Thymus (tissue), 11 donors: Measurements from ENCODE around the gene TOP2A. TPM values are rescaled to one million over a fixed set of nuclear protein-coding genes. Genes with fewer than 3 reads are reported as not detected.

Experiments used
- DNase-seq, 9 donors: peaks; one replicate each; pipeline ENCODE4 v3.0.0-alpha.2; 2013; ENCODE audit warnings: low spot score in 9 of 9, low read depth in 6 of 9, missing footprints in 1 of 9
- H3K27ac ChIP-seq, 2 donors: one replicate each; pipeline ENCODE4 v1.5.1; 2013; ENCODE audit warnings: control low read depth in 1 of 2, low read depth in 1 of 2, low read length in 1 of 2, mild to moderate bottlenecking in 1 of 2, moderate library complexity in 1 of 2
- H3K27me3 ChIP-seq, 2 donors: one replicate each; pipeline ENCODE4 v1.5.1; 2013; ENCODE audit warnings: low read length in 1 of 2; ENCODE audit not compliant: control insufficient read depth in 2 of 2, insufficient read depth in 1 of 2
- H3K36me3 ChIP-seq, 2 donors: one replicate each; pipeline ENCODE4 v1.5.1; 2013; ENCODE audit warnings: low read length in 1 of 2, mild to moderate bottlenecking in 1 of 2, moderate library complexity in 1 of 2; ENCODE audit not compliant: control insufficient read depth in 2 of 2, insufficient read depth in 2 of 2
- H3K4me1 ChIP-seq, 2 donors: one replicate each; pipeline ENCODE4 v1.5.1; 2013; ENCODE audit warnings: low read length in 2 of 2; ENCODE audit not compliant: control insufficient read depth in 2 of 2, insufficient read depth in 2 of 2
- H3K4me3 ChIP-seq, 2 donors: one replicate each; pipeline ENCODE4 v1.5.1; 2013; ENCODE audit warnings: low read length in 2 of 2, control low read depth in 1 of 2, mild to moderate bottlenecking in 1 of 2
- H3K9me3 ChIP-seq, 2 donors: one replicate each; pipeline ENCODE4 v1.5.1; 2013; ENCODE audit warnings: low read length in 1 of 2, mild to moderate bottlenecking in 1 of 2; ENCODE audit not compliant: control insufficient read depth in 2 of 2, insufficient read depth in 1 of 2
- WGBS: extraction: QIAGEN DNeasy Blood & Tissue Kit; methylation state at CpG from one replicate; pipeline ENCODE4 v1.1.7; 2013; 5-methylcytosine and 5-hydroxymethylcytosine counted together
- polyA plus RNA-seq: library from polyadenylated mRNA; stranded (reverse); fragments of 200-250 nt; gene quantifications from one replicate; pipeline ENCODE4 v1.2.3, GENCODE V29; 2013
- total RNA-seq: library from RNA; stranded (reverse); fragments of 120-200 nt; gene quantifications from one replicate; pipeline ENCODE4 v1.2.4, GENCODE V29; 2013
- donor health status: healthy.

The TOP2A gene
- total and polyA plus RNA-seq, 2 donors = 21.6 to 187 TPM

DNA sequence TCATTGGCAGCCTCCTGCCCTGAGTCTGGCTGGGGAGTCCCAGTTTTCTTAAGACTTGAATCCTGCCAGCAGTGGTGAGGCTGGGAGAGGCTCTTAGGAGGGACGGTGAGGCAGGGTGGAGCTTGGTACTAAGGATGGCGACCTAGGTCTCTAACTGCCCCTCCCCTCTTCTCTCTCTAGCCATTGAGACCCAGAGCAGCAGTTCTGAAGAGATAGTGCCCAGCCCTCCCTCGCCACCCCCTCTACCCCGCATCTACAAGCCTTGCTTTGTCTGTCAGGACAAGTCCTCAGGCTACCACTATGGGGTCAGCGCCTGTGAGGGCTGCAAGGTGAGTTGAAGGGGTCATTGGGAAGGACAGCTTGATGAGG lies 69.6 kb downstream of the TOP2A start:
- DNase-seq = no peak
- peaks cover 24 to 98% of the 10 kb centered on the region in 2 donors for H3K4me1 ChIP-seq
- H3K4me3 ChIP-seq = no peak overlapping the region
- H3K9me3 ChIP-seq = peaks cover 0 to 2% of the 10 kb centered on the region in 2 donors
- H3K27ac ChIP-seq = no peak overlapping the region
- peaks cover 6 to 26% of the 10 kb centered on the region in 2 donors for H3K27me3 ChIP-seq
- peaks cover 12 to 16% of the 10 kb centered on the region in 2 donors for H3K36me3 ChIP-seq
- WGBS = 89% methylated on average over 5 of the region's 5 CpGs

DNA sequence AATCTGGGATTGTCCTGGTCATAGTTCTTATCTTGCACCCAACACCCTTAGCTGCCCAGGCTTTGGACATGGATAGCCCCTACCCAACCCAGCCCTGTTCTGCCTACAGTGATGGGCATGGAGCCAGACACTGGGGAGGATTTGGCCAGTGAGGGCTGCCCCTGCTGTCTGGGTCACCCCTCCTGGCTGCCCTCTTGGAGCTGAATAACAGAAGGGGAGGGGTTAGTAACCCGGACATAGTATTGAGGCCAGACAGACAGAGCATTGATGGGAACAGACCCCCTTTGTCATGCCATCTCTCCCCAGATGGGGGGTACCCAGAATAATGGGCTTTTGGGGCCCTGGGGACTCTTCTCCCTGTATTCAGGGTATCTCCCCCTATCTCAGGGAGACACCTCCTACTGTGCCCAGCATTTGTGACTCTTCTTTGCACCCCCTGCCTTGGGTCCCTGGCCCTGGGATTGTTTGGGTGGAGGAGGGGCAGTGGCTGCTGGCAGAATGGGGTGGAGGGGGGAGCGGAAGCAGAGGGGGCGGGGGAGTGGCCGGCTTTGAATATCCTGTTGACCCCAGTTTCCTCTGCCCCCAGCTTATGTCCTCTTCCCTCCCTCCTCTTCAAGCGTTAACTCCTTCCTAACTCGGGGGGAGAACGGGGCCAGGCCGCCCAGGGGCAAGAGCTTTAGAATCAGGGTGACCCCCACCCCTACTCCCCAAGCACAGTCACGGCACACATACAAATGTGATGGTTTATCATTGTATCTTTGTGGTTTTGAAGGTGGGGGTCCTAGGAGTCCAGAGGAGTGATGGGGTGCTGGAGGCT lies 70.2 kb downstream of the TOP2A start:
- H3K4me1 ChIP-seq = peaks cover 29 to 98% of the 10 kb centered on the region in 2 donors
- peak in 1 of 9 donors; percentile 30 for DNase-seq
- 64% methylated on average over 9 of the region's 9 CpGs for WGBS

DNA sequence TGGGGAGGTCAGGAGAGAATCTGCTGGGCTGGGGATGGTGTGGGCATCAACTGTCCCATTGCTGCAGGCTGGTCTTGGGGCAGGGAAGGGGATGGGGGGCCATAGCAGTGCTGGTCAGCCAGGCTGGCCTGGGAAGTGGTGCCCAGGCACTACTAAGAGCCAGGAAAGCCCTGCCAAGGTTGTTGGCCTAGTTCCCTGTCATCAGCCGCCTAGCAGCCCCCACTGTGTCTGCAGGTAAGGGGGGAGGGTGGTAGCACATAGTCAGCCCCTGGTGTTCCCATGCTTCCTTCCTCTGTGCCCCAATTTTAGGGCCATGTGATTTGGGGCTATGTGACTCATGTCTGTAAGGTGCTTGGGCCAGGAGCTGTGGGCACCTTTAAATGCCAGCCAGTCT lies 70.9 kb downstream of the TOP2A start:
- 94% methylated on average over 1 of the region's 1 CpG for WGBS
- Histone ChIP-seq H3K4me1 (peaks cover 29 to 98% of the 10 kb centered on the region in 2 donors), H3K9me3 (peaks cover 0 to 11% of the 10 kb centered on the region in 2 donors), H3K4me3 (no peak overlapping the region), H3K36me3 (peaks cover 3 to 7% of the 10 kb centered on the region in 2 donors), H3K27me3 (peaks cover 19 to 40% of the 10 kb centered on the region in 2 donors), H3K27ac (no peak overlapping the region)
- no peak for DNase-seq

More for the DNA sequence above, 70.2 kb downstream of the TOP2A start:
- H3K27me3 ChIP-seq = peaks cover 11 to 32% of the 10 kb centered on the region in 2 donors
- H3K36me3 ChIP-seq = peaks cover 7 to 12% of the 10 kb centered on the region in 2 donors
- H3K4me3 ChIP-seq = no peak overlapping the region
- H3K27ac ChIP-seq = no peak overlapping the region
- peaks cover 0 to 7% of the 10 kb centered on the region in 2 donors for H3K9me3 ChIP-seq

- peak in 1 of 9 donors; percentile 19 for DNase-seq
- Histone ChIP-seq H3K36me3 (peaks cover 3 to 7% of the 10 kb centered on the region in 2 donors), H3K27me3 (peaks cover 19 to 44% of the 10 kb centered on the region in 2 donors), H3K9me3 (peaks cover 0 to 11% of the 10 kb centered on the region in 2 donors), H3K27ac (peak overlapping the region in 1 of 2 donors; percentile 59), H3K4me3 (no peak overlapping the region), H3K4me1 (peaks cover 29 to 96% of the 10 kb centered on the region in 2 donors)
- WGBS = 86% methylated on average over 11 of the region's 11 CpGs
Observed at GRCh38 chr17:40345994-40346764, 71.5 kb downstream of the TOP2A start.

DNA sequence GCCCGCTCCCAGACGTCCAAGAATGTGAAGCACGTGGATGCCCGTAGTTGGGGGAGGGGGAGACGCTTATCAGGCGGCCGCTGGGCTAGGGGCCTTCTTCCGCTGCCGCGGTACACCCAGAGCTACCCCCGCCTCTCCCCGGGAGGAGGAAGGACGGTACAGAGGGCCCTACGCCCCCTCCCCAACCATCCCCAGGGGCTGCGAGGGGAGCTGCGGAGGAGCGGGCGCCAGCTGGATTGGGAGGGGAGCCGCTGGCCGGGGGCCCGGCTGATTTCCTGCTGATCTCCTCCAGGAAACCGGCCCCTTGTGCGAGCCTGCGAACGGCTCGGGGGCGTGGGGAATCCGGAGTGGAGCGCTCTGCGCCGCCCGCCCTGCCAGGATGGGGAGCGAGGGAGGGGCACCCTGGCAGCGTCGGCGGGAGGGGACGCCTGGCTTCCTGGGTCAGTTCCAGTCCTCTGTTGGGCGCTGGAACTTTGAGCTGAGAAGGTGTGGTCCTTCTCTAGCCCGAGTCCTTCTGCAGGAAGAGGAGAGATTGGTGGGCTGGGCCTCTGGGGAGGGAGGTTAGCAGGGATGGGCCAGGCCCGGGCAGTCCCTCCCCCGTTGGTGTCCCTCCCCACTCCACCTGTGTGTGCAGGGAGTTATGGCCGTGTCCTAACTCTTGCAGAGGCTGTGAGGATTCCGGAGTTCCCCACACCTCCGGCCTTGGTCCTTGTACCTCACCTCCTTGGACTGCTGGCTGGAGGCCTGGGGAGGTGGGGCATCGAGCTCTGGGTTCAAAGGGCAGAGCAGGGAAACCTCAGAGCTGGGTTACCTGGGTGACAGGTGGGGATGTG lies 72.3 kb downstream of the TOP2A start:
- H3K27ac ChIP-seq = peak overlapping the region in 1 of 2 donors; percentile 43
- peaks cover 0 to 7% of the 10 kb centered on the region in 2 donors for H3K36me3 ChIP-seq
- H3K9me3 ChIP-seq = peaks cover 0 to 11% of the 10 kb centered on the region in 2 donors
- WGBS = 4% methylated on average over 45 of the region's 45 CpGs
- peak overlapping the region; percentile 25 to 44 for H3K4me3 ChIP-seq
- peaks cover 19 to 44% of the 10 kb centered on the region in 2 donors for H3K27me3 ChIP-seq
- DNase-seq = no peak
- H3K4me1 ChIP-seq = peaks cover 34 to 95% of the 10 kb centered on the region in 2 donors

GRCh38 chr17:40344421-40345160 lies 73.1 kb downstream of the TOP2A start:
- H3K27me3 ChIP-seq = peaks cover 19 to 44% of the 10 kb centered on the region in 2 donors

DNA sequence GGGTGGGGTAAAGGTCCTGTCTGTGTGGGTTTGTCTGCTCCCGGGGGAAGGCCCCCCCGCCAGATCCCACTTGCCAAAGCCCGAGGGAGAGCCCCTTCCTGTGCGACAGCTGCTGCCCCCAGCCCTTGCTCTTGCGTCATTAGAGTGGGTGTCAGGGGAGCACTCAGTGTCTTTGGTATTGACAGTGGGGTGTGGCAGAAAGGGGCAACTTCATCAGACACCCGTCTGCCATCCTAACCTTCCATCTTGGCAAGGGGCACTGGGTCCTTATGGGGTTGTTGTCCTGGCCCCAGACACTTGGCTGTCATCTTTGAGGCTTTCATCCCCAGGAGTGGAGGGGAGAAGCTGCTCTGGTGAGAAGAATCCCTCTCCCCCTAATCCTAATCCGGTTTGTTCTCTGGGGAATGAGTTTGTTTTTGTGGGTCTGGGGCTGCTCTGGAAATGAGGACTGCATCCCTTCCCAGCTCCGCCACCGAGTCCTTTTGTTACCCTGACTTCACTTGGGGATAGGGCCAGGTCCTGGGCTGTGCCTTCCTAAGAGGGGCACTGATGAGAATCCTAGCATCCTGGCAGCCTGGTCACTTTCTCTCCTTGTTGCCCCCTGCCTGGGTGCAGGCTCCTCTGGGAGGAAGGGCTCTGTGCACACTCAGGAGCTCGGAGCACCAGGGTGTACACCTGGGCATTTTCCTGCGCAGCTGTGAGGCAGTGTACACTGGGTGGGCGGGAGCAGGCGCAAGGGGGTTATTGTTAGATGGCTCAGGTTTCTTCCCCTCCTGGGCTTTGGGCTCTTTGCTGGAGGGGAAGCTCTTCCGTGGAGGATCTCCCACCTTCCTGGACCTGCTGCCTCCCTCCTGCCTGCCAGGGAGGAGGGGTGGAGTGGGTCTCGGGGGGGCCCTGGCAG lies 74.2 kb downstream of the TOP2A start:
- peaks cover 36 to 92% of the 10 kb centered on the region in 2 donors for H3K4me1 ChIP-seq
- 44% methylated on average over 15 of the region's 15 CpGs for WGBS
- H3K4me3 ChIP-seq = peak overlapping the region; percentile 59 to 87
- peaks cover 19 to 44% of the 10 kb centered on the region in 2 donors for H3K27me3 ChIP-seq
- H3K9me3 ChIP-seq = peaks cover 0 to 11% of the 10 kb centered on the region in 2 donors
- peak in 1 of 9 donors; percentile 67 for DNase-seq
- peaks cover 0 to 1% of the 10 kb centered on the region in 2 donors for H3K36me3 ChIP-seq
- H3K27ac ChIP-seq = peak overlapping the region in 1 of 2 donors; percentile 46

More at GRCh38 chr17:40344421-40345160, 73.1 kb downstream of the TOP2A start:
- peaks cover 0 to 7% of the 10 kb centered on the region in 2 donors for H3K36me3 ChIP-seq
- 46% methylated on average over 7 of the region's 7 CpGs for WGBS
- peak overlapping the region; percentile 25 to 44 for H3K4me3 ChIP-seq
- DNase-seq = no peak
- H3K27ac ChIP-seq = peak overlapping the region; percentile 0 to 43
- peaks cover 36 to 90% of the 10 kb centered on the region in 2 donors for H3K4me1 ChIP-seq
- peaks cover 0 to 11% of the 10 kb centered on the region in 2 donors for H3K9me3 ChIP-seq
